ENCODE results near the gene IFNLR1.

The IFNLR1 gene

DNA sequence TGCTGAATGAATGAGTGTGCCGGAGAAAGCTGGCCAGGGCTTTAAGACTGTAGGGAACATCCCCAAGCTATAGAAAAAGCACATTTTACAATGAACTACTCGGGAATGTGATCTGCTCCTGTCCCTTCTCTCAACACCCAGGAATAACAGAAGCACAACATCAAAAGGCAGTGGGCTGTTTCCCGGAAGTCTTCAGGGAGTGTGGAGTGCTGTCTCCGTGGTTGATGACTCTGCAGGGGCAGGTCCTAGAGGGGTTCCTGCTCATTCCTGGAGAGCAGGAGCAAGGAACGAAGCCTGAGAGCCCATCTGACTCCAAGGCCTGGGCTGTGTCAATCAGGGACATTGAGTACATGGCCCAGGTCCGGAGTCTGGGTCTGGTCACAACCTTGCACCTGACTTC, 39.3 kb downstream of the IFNLR1 start:
- no peak for DNase-seq (ENCODE audit: low read depth)

GRCh38 chr1:24147194-24147593, 39.9 kb downstream of the IFNLR1 start:
- no peak for DNase-seq (ENCODE audit: low read depth)

GRCh38 chr1:24142546-24143534, 44.2 kb downstream of the IFNLR1 start, which contains the start of gene IL22RA1:
Gene IL22RA1, minus strand, starts transcription at chr1:24143140. Its CDS starts 58 bp downstream, at chr1:24143082.
- no peak for DNase-seq (ENCODE audit: low read depth)

- no peak for DNase-seq (ENCODE audit: low read depth)
Observed at GRCh38 chr1:24141311-24141997, 45.6 kb downstream of the IFNLR1 start.

- DNase-seq (ENCODE audit: low read depth) = no peak
Observed at GRCh38 chr1:24140741-24141181, 46.3 kb downstream of the IFNLR1 start.

DNA sequence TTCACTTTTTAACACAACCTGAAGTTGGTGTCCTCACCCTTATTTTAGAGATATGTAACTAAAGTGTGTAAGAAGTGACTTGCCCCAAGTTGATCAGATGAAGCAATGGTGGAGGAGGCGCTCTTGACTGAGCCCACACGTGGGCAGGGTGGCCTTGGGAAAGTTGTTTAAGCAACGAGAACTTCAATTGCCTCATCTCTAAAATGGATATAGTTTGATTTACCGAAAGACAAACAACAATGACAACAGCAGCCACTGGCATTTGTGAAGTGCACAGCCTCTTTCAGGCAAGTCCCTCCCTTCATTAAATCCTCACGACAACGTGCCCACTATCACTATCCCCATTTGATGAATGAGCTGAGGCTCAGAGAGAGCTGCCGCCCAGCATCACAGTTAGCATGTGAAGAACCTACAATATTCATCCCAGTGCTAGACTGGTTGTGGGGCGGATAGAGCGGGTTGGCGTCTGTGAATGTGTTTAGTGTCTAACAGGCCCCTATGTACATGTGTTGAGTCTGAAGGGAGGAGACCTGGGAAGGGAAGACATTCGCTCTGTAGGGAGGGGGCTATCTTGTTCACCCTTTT, 47.2 kb downstream of the IFNLR1 start:
- no peak for DNase-seq (ENCODE audit: low read depth)

GRCh38 chr1:24139222-24139489, 47.9 kb downstream of the IFNLR1 start:
- no peak for DNase-seq (ENCODE audit: low read depth)

DNA sequence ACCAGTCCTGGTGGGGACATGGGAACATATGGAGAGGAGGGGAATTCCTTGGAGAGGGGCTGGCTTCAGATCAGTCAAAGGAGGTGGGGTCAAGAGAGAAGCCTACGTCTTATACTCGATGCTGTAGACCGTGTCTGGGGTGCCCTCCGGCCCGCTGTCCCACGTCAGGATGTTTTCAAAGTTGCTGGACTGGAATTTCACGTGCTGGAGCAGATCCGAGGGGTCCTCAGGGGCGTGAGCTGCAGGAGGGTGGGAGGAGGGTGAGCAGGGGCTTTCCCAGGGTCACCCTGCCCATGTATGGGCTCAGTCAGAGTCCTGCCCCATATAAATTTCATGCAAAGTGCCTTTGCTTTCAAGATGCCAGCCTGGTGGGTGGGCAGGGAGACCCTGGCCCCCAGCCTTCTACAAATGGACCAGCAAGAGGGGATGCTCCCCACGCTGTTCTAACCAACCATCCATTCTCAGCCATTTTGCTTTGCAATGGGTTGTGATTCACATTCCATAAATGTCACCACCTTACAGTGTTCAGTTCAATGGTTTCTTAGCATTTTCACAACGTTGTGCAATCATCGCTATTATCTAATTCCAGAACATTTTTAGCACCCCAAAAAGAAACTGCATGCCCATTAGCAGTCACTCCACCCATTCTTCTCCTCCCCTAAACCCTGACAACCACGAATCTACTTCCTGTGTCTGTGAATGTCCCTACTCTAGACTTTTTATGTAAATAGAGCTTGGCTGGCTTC, 48.4 kb downstream of the IFNLR1 start:
- DNase-seq (ENCODE audit: low read depth) = no peak

DNA sequence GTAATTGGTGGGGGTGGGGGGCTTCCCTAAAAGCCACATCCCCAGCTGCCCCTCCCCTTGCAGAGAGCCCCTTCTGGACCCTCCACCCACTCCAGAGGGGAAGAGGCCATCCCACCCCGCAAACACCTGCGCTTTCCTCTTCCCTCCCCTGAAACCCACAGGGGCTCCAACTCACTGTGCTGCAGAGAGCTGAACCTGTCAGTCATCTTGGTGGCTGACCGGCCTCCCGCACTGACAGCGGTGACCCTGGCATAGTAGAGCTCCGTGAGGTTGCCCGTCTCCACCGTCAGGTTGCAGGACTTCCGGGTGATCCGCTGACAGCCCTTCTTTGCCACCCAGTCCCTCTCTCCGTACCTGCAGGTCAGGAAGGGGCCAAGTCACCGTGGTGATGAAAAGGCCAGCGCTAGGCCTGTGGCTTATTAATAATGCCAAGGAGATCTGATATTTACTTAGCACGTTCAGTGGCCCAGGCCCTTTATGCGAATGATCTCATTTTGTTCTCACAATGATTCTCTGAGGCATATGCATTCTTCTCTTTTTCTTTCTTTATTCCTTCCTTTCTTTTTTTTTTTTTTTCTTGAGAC, 50.0 kb downstream of the IFNLR1 start:
- no peak for DNase-seq (ENCODE audit: low read depth)

- DNase-seq (ENCODE audit: low read depth) = no peak
Observed at GRCh38 chr1:24134376-24134775, 52.7 kb downstream of the IFNLR1 start.

- DNase-seq (ENCODE audit: low read depth) = no peak
Observed at GRCh38 chr1:24133819-24134218, 53.3 kb downstream of the IFNLR1 start.

- no peak for DNase-seq (ENCODE audit: low read depth)
Observed at GRCh38 chr1:24130385-24130784, 56.7 kb downstream of the IFNLR1 start.

DNA sequence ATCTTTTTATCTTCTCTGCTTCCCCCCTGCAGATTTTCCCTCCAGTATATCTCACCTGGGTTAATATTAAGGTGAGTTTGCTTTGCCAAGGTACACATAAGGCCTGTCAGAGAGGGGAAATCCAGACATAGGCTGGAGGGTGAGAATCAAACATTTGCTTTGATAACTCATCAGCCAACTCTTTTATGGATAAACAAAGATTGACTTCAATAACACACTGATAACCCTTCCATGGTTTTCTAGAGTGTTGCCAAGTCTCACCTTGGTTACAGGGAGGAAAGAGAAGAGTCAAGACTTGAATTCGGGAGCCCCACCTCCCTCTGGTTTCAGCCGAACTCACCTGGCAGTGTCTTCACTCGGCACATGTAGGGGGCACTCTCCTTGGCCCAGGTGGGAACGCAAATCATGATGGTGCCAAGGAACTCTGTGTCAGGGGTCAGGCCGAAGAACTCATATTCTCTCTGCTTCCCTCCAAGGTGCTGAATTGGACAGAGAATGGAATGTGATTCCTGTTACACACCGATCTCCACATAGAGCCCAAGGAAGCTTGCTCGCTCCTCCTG, 59.2 kb downstream of the IFNLR1 start:
- no peak for DNase-seq (ENCODE audit: low read depth)

DNA sequence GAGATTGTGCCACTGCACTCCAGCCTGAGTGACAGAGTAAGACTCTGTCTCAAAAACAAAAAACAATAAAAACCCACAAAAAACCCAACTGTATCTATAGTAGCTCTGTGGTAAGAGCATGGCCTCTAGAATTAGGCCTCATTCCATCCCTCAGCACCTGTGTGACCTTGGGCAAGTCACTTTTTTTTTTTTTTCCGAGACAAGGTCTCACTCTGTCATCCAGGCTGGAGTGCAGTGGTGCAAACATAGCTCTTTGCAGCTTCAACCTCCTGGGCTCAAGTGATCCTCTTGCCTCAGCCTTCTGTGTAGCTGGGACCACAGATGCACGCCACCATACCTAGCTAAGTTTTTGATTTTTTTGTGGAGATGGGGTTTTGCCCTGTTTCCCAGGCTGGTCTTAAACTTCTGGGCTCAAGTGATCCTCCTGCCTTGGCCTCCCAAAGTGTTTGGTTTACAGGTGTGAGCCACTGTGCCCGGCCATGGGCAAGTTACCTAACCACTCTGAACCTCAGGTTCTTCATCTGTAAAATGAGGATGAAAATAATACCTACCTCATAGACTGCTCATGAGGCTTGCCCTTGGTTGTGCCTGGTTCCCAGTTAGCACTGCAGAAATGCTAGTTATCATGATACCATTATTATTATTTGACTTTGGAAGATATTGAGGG, 59.8 kb downstream of the IFNLR1 start:
- no peak for DNase-seq (ENCODE audit: low read depth)

DNA sequence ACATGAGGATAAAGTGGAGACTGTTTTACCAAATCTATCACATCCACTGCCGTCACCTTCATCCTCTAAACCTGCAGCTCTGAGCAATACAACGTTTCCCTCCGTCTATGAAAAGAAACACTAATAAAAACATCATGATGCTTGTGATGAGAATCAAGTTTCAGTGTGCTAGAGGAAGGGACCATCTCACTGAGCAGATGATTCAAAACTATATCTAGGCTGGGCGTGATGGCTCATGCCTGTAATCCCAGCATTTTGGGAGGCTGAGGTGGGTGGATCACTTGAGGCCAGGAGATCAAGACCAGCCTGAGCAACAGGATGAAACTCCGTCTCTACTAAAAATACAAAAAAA, 60.4 kb downstream of the IFNLR1 start:
- DNase-seq (ENCODE audit: low read depth) = no peak

DNA sequence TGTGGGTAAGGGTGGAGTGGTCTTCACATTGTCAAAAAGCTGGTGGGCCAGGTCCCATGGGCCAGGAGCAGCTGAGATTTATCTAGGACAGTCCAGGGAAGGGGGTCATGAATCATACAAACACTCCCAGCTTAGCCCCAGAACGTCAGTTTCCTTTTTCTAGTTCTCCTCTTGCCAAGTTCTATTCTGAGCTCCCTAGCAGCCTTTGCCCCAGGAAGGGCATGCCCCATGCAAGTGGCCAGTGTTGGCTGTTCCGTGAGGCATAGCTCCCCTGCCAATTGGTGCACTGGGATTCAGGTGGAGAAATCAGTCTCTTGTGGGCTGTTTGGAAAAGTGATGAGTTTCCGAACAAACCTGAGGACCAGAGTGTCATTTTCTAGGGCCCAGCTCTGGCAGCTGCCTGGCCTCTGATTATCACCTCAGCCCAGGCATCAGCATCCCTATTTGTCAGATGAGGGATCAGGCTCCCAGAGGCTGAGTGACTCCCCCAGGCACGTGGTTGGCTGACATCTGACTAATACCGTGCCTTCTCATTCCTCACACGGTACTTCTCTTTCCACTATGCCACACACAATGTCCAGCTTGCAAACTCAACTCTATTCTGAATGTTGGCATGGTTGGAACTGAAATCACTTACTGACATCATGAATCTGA, 60.9 kb downstream of the IFNLR1 start:
- DNase-seq (ENCODE audit: low read depth) = no peak

DNA sequence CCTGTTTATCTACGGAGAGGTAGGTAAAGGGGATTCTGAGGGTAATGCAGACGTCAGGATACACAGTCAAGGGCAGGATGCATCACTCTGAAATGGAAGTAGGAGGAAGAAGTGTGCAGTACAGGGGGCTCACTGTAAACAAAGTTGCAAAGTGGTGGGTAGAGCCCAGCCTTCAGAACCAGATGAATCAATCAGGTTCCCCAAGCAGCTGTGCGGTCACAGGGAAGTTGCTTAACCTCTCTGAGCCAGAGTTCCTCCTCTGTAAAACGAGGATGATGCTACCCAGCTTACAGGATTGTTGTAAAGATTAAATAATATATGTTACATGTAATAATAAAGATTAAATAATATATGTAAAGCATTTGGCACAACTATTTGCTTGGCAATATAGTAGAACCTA, 61.6 kb downstream of the IFNLR1 start:
- no peak for DNase-seq (ENCODE audit: low read depth)

DNA sequence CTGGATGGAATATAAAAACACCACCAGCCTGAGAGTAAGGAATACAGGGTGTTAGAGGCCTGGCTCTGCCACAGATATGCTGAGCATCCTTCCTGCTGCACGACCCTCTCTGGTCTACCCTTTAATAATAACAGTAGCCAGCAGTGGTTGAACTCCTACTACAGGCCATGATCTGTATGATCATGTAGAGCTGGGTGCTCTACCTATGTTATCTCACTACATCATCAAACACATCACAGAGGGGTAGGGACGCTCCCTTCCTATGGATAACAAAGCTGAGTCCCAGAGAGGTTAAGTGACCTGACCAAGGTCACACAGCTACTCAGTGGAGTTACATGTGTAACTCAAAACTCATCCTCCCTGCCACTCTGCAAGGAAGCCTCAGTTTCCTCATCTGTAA, 62.1 kb downstream of the IFNLR1 start:
- no peak for DNase-seq (ENCODE audit: low read depth)

GRCh38 chr1:24123611-24124010, 63.5 kb downstream of the IFNLR1 start:
- DNase-seq (ENCODE audit: low read depth) = no peak

DNA sequence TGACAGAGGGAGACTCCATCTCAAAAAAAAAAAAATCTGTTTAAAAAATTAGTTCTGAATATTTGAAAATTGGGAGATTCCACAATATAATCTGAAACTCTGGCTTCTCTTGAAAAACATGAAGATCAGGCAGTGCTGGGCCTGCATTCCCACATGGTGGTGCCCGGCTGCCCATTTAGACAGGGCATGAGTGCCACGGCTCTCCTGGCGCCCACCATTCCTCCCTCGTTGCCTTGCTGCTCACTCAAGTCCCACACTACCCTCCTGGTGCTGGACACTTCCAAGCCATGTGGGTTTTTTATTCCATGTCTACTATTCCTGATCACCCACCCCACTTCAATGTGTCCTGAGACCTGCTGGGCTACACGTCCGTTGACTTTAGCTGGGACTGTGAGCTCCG, 64.3 kb downstream of the IFNLR1 start:
- no peak for DNase-seq (ENCODE audit: low read depth)

DNA sequence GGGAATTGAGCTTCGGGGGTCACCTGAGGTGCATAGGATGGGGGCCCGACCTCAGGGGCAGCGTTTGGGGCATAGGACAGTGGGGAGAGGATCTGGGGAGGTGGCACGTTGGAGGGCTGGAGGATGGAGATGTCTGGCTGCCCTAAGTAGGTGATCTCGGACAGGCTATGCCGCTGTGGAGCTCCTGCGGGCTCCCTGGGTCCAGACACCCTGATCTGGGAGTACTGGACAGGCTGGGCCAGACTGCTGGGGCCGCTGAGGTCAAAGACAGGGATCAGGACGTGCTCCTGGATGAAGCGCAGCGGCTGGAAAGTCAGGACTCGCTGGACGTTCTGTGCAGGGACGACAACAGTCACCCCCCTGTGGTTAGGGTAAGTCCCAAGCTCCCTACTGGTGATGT, 65.7 kb downstream of the IFNLR1 start:
- no peak for DNase-seq (ENCODE audit: low read depth)

All from activated T-cell treated with anti-CD3 and anti-CD28 coated beads for 48 hours (primary cell).